Hepatocyte (in vitro differentiated cells): ENCODE results near the gene TCF4. TPM values are rescaled to one million over a fixed set of nuclear protein-coding genes. Genes with fewer than 3 reads are reported as not detected.

Source experiments
- DNase-seq: peaks from one replicate; pipeline ENCODE4 v3.0.0-alpha.2; 2016; ENCODE audit warnings: low spot score
- H2AFZ ChIP-seq: fragments of 200-600 bp; sonication (generic); 2 replicates; pipeline ENCODE4 v1.6.0; 2016; ENCODE audit warnings: antibody characterized with exemption, mild to moderate bottlenecking
- H3K27ac ChIP-seq: fragments of 200-600 bp; sonication (generic); 2 replicates; pipeline ENCODE4 v1.5.1; 2016; ENCODE audit warnings: mild to moderate bottlenecking
- H3K27me3 ChIP-seq: fragments of 200-600 bp; sonication (generic); 2 replicates; pipeline ENCODE4 v1.6.1; 2016
- H3K36me3 ChIP-seq: fragments of 200-600 bp; sonication (generic); replicated peaks from 2 replicates; pipeline ENCODE4 v1.5.1; 2016; ENCODE audit warnings: low read depth; ENCODE audit not compliant: insufficient read depth
- H3K4me1 ChIP-seq: fragments of 200-600 bp; sonication (generic); 2 replicates; pipeline ENCODE4 v1.5.1; 2016; ENCODE audit warnings: mild to moderate bottlenecking, moderate library complexity; ENCODE audit not compliant: insufficient read depth
- H3K4me2 ChIP-seq: fragments of 200-600 bp; sonication (generic); 2 replicates; pipeline ENCODE4 v1.6.0; 2016
- H3K4me3 ChIP-seq: fragments of 200-600 bp; sonication (generic); 2 replicates; pipeline ENCODE4 v1.5.1; 2016; ENCODE audit warnings: mild to moderate bottlenecking
- H3K79me2 ChIP-seq: fragments of 200-600 bp; sonication (generic); 2 replicates; pipeline ENCODE4 v1.6.0; 2017; ENCODE audit warnings: mild to moderate bottlenecking
- H3K9me2 ChIP-seq: fragments of 200-600 bp; sonication (generic); replicated peaks from 2 replicates; pipeline ENCODE4 v1.6.0; 2017; ENCODE audit warnings: mild to moderate bottlenecking; ENCODE audit not compliant: insufficient read depth
- H3K9me3 ChIP-seq: fragments of 200-600 bp; sonication (generic); 2 replicates; pipeline ENCODE4 v1.5.1; 2016; ENCODE audit warnings: low read depth, mild to moderate bottlenecking
- H4K20me1 ChIP-seq: fragments of 200-600 bp; sonication (generic); 2 replicates; pipeline ENCODE4 v1.6.0; 2016; ENCODE audit warnings: mild to moderate bottlenecking; ENCODE audit not compliant: insufficient read depth, poor library complexity, severe bottlenecking
- EZH2 ChIP-seq: fragments of 200-600 bp; sonication (generic); IDR thresholded peaks from 2 replicates; pipeline ENCODE4 v1.6.1; 2016; ENCODE audit warnings: antibody characterized with exemption, mild to moderate bottlenecking, borderline replicate concordance
- EZH2phosphoT487 ChIP-seq: fragments of 200-600 bp; sonication (generic); IDR thresholded peaks from one replicate; pipeline ENCODE4 v1.6.1; 2018; ENCODE audit warnings: antibody characterized with exemption, mild to moderate bottlenecking, low read depth, moderate library complexity; ENCODE audit not compliant: unreplicated experiment, severe bottlenecking
- WGBS: methylation state at CpG from one replicate; pipeline ENCODE4 v1.1.6; 2016; ENCODE audit warnings: low lambda C conversion rate; ENCODE audit errors: missing lambda C conversion rate; 5-methylcytosine and 5-hydroxymethylcytosine counted together
- polyA plus RNA-seq: library from polyadenylated mRNA; unstranded; fragments of >200 nt; fragmentation: Nextera tagmentation; extraction: Ambion mirVana; gene quantifications from 2 replicates; pipeline ENCODE4 v1.2.1, GENCODE V29; 2016
- total RNA-seq: library from RNA; depleted of rRNA; stranded (reverse); fragments of >200 nt; gene quantifications from 2 replicates; pipeline ENCODE4 v1.2.3, GENCODE V29; 2014
- TF ChIP-seq, protein P1 (sequence below): fragments of 200-600 bp; sonication (generic); IDR thresholded peaks from 2 replicates; pipeline ENCODE4 v1.5.1; 2016; ENCODE audit warnings: antibody characterized with exemption, mild to moderate bottlenecking; ENCODE audit not compliant: poor library complexity

Gene TCF4
- total and polyA plus RNA-seq, 2 experiments from 2014 or later, result 40.5 to 65.2 TPM

DNA sequence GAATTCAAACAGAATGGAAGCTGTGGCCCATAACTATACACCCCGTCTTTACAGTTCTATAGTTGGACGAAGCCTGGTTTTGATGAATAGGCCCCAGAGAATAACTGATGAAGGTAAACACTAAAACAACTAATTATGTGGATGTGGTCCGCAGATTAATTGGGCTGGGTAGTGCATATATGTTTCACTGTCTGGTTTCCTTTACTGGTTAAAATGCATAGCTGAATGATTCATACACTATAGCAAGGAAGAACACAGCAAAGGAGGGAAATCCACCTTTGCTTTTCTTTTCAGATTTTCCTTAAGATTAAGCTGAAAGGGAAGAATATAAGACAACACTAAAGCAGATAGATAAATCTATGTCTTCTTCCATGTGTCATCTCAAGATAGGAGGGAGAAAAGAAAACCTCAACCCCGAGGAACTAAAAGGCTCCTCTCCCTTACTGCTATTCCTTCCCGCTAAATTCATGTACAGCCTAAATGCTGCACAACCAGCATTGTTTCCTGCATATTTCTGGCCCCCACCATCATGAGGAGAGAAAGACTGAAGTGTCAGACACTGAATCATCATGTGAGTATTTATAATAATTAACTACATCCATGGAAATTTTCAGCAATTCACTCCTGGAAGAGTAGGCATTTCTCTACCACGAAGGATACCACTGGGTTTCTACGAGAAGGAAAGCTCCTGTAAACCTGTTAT lies 331.6 kb downstream of the TCF4 start:
- Histone ChIP-seq H3K27me3 (no peaks in the 10 kb centered on the region), H4K20me1 (no peaks in the 10 kb centered on the region), H3K27ac (peak overlapping the region; percentile 32), H3K79me2 (no peaks in the 10 kb centered on the region), H3K4me3 (no peak overlapping the region), H3K9me2 (no peaks in the 10 kb centered on the region), H3K4me1 (peaks cover 25% of the 10 kb centered on the region), H3K9me3 (no peaks in the 10 kb centered on the region), H3K36me3 (peaks cover 4% of the 10 kb centered on the region), H3K4me2 (no peak overlapping the region), H2AFZ (no peak overlapping the region)
- no peak for TF ChIP-seq EZH2phosphoT487
- TF ChIP-seq, protein P1, sequence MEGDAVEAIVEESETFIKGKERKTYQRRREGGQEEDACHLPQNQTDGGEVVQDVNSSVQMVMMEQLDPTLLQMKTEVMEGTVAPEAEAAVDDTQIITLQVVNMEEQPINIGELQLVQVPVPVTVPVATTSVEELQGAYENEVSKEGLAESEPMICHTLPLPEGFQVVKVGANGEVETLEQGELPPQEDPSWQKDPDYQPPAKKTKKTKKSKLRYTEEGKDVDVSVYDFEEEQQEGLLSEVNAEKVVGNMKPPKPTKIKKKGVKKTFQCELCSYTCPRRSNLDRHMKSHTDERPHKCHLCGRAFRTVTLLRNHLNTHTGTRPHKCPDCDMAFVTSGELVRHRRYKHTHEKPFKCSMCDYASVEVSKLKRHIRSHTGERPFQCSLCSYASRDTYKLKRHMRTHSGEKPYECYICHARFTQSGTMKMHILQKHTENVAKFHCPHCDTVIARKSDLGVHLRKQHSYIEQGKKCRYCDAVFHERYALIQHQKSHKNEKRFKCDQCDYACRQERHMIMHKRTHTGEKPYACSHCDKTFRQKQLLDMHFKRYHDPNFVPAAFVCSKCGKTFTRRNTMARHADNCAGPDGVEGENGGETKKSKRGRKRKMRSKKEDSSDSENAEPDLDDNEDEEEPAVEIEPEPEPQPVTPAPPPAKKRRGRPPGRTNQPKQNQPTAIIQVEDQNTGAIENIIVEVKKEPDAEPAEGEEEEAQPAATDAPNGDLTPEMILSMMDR, result no peak
- TF ChIP-seq EZH2, result no peak
- DNase-seq, result no peak
- 84% methylated on average over 7 of the region's 7 CpGs for WGBS

DNA sequence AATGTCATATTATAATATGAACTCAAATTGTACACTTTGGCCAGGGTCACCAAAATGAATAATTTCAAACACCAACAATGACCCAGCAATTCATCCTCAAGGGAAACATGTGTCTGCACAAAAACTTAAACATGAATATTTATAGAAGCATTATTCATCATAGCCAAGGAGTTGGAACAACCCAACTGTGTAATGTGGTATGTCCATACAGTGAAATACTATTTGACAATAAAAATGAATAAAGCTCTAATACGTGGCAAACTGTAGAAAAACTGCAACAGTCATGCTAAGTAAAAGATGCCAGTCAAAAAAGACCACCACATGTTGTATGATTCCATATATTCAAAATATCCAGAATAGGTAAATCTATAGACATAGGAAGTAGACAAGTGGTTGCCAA lies 334.2 kb downstream of the TCF4 start:
- H2AFZ ChIP-seq, result no peak overlapping the region
- H3K4me2 ChIP-seq, result no peak overlapping the region
- no peaks in the 10 kb centered on the region for H4K20me1 ChIP-seq
- H3K9me2 ChIP-seq, result no peaks in the 10 kb centered on the region
- peaks cover 4% of the 10 kb centered on the region for H3K36me3 ChIP-seq
- no peak for DNase-seq
- TF ChIP-seq EZH2phosphoT487 (no peak), EZH2 (no peak)
- TF ChIP-seq, protein P1, result no peak
- H3K9me3 ChIP-seq, result no peaks in the 10 kb centered on the region
- H3K27ac ChIP-seq, result no peak overlapping the region
- peaks cover 27% of the 10 kb centered on the region for H3K4me1 ChIP-seq
- no peaks in the 10 kb centered on the region for H3K79me2 ChIP-seq
- 94% methylated on average over 1 of the region's 1 CpG for WGBS
- H3K27me3 ChIP-seq, result no peaks in the 10 kb centered on the region
- H3K4me3 ChIP-seq, result no peak overlapping the region

DNA sequence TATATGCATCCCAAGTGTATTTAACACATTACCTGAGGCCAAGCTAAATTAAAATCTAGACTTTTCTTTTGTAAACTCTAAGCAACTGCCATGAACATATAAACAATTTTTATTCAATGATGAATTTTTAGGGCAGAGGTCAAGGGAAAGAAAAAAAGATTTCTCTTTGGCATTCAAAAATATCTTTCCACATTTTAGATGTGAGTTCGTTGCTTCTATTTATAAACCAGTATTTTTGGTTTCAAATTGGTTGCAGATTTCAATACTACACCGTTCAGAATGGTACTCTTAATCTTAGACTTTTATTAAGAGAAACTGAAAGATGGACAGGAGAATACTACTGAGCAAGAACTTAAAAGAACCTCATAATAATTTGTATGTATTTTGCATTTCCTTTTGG lies 335.1 kb downstream of the TCF4 start:
- Histone ChIP-seq H3K36me3 (peaks cover 4% of the 10 kb centered on the region), H3K4me2 (no peak overlapping the region), H3K27me3 (no peaks in the 10 kb centered on the region), H4K20me1 (no peaks in the 10 kb centered on the region), H3K9me2 (no peaks in the 10 kb centered on the region), H3K27ac (peak overlapping the region; percentile 76), H3K79me2 (no peaks in the 10 kb centered on the region), H3K9me3 (no peaks in the 10 kb centered on the region), H3K4me3 (no peak overlapping the region), H3K4me1 (peaks cover 27% of the 10 kb centered on the region), H2AFZ (no peak overlapping the region)
- DNase-seq, result no peak
- WGBS, result 58% methylated on average over 2 of the region's 2 CpGs
- TF ChIP-seq EZH2 (no peak), EZH2phosphoT487 (no peak)
- TF ChIP-seq, protein P1, result no peak
